ENCODE data around the gene LRRC8C.

DNA sequence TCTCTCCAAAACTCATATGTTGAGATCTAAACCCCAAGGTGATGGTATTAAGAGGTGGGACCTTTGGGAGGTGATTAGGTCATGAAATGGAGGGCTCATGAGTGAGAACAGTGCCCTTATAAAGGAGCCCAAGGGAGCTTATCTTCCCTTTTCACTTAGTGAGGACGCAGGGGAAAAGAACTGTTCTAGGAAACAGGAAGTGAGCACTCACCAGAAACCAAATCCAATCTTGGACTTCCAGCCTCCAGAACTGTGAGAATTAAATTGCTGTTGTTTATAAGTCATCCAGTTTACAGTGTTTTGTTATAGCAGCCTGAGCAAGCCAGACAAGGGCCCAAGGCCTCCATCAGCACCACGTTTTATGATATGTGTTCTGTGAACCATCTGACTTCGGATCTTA is 127.6 kb downstream of the LRRC8C start:
- TF ChIP-seq, protein P1, sequence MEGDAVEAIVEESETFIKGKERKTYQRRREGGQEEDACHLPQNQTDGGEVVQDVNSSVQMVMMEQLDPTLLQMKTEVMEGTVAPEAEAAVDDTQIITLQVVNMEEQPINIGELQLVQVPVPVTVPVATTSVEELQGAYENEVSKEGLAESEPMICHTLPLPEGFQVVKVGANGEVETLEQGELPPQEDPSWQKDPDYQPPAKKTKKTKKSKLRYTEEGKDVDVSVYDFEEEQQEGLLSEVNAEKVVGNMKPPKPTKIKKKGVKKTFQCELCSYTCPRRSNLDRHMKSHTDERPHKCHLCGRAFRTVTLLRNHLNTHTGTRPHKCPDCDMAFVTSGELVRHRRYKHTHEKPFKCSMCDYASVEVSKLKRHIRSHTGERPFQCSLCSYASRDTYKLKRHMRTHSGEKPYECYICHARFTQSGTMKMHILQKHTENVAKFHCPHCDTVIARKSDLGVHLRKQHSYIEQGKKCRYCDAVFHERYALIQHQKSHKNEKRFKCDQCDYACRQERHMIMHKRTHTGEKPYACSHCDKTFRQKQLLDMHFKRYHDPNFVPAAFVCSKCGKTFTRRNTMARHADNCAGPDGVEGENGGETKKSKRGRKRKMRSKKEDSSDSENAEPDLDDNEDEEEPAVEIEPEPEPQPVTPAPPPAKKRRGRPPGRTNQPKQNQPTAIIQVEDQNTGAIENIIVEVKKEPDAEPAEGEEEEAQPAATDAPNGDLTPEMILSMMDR (IDR thresholded peaks at IDR 0.05 in 2 of 3, conservative IDR thresholded peaks at IDR 0.05 in 1 of 3; ENCODE audit: borderline replicate concordance in 1 of 3, insufficient read depth in 1 of 3, low read depth in 2 of 3, low read length in 2 of 3), result no peak
- no peak for TF ChIP-seq EZH2 (IDR thresholded peaks at IDR 0.05)

All from HCT116 (cell line).